ENCODE data around the gene PLA2R1.

PLA2R1 gene

DNA sequence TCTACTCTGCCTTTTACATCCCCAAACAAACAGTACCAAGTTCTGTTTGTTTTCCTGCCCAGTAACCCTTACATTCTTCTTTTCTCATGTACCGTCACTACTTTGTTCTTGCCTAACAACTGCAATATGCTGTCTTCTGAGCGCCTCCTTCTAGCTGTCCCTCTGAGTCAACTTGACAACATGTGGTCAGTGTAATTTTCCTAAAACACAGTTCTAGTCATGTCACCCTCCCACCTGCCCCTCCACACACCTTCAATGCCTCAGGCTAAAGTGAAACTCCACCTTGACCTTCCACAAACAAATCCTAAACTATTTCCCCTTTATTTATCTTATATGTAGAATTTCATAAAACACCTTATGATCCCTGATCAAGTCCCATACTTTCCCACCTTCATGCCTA, 139.9 kb downstream of the PLA2R1 start:
- no peak for DNase-seq

DNA sequence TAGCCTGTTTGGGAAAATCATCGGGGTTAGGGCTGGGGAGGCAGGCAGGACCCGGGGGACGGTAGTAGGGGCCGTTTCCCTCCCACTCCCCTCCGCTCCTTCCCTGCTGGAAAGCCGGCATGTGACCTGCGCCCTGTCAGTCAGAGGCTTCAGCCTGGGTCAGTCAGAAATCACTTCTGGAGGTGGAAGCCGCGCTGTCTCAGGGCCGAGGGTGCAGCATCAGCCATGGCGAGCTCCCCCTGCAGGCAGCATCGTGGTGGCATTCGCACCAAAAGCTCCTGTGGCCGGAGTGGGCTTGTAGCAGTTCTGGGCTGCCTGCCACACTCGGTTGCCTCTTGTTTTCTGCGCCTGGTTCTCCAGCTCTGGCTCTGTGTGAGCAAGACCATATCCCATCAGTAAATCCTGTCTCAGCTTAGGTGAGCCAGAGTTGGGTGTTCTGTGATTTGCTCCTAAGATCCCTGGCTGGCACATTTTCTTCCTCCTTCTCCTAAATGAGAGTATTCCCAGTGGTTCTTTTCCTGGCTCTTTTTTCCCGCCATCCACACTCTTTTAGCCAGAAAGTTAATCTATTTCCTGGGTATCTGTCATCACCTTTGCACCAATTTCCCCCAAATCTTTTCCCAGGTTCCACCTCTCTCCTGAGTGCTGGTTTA, 140.5 kb downstream of the PLA2R1 start:
- peak; percentile 91 for DNase-seq

DNA sequence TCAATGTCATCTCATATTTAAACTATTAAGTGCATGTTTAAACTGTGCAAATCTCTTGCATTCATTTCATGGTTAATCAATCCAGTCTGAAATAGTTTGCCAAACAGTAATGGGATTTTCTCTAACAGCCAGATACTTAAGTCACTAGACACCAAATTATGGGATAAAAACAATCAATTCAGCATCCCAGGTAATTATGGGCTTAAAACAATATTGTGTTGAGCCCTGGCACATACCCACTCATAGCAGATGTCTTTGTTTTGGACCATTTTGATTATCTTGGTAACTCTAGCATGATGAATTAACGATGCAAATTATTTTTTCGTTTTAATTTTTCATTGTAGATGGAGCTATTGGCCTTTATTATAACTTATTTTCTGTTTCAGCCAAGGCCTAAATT, 145.9 kb downstream of the PLA2R1 start:
- no peak for DNase-seq

DNA sequence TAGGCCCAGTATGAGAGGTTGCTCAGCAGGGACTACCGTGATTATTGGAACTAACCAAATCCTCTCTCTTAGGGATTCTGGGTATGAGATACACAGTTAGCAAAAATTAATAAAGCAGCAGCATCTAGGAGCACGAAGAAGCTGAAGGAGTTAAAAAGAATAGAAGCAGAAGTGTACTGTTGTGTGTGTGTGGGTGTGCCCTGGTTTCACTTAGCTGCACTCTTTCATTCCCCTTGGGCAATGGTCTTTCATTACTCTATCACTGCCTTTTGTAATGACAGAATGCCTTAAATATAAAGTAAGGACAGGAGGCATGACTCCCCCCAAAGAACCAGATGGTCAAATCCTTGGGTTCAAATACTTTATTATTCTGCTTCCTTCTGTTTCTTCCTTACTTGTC, 148.5 kb downstream of the PLA2R1 start:
- DNase-seq = no peak

DNA sequence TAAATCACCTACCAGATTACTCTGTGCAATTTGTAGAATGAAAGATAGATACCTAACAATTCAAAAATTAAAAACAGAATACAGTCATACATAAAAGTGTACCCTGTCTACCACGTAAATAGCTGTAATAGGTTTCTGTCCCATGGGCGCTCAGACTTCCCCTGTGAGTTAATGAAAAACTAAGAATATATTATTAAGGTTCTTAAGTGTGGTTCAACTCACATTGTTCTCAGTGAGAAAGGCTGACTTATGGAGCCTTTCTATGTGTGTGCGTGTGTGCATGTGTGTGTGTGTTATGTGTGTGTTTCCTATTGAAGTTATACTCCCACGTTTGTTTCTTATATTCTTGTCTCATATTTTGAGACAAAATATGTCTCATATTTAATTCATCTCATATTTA, 149.8 kb downstream of the PLA2R1 start:
- DNase-seq = no peak

DNA sequence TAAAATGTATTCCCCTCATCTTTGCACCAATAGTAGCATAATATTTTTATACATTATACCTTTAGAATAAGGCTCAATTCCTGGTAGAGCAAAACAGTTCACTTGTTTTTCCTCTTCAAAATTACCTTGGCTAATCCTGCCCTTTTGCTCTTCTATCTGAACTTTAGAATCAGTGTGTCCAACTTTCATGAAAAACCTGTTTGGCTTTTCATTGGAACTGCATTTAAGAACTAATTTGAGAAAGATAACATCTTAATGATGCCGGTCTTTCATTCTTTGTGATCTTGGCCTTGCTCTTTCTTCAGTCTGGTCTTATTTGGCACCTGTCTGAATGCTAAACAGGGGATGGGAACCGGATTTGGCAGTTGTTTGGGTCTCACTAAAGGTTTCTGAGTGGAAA, 151.5 kb downstream of the PLA2R1 start:
- no peak for DNase-seq

DNA sequence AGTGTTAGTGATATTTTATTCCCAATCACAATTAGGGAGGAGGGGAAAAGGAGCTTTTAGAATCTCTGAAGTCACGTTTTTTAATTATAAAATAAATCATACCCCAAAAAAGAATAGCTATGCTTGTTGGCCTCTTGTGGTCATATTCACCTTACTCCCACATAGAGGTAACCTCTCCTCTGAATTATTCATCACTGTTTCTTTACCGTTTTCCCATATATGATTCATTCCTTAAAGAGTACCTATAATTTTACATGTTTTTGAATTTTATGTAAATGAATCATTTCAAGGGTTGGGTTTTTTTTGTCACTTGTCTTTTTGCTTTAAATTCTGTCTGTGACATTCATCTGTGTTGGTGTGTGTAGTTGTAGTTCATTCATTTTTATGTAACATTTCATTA, 153.8 kb downstream of the PLA2R1 start:
- DNase-seq = no peak

DNA sequence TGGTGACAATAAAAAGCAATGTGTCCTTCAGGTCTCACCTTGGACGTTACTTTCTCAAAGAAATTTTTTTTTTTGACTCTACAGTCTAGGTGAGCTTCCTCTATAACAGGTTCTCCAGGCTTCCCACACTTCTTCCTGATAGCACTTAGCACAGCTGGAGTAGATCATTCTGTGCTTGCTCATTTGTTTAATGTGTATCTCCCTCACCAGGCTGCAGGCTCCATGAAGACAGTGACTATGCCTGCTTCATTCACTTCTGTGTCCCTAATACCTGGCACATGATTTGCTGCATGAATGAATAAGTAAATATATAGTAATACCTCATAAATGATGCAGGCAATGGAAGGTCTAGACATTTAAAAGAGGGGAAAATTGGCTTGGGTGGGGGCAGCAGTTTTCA, 154.5 kb downstream of the PLA2R1 start:
- DNase-seq = no peak

DNA sequence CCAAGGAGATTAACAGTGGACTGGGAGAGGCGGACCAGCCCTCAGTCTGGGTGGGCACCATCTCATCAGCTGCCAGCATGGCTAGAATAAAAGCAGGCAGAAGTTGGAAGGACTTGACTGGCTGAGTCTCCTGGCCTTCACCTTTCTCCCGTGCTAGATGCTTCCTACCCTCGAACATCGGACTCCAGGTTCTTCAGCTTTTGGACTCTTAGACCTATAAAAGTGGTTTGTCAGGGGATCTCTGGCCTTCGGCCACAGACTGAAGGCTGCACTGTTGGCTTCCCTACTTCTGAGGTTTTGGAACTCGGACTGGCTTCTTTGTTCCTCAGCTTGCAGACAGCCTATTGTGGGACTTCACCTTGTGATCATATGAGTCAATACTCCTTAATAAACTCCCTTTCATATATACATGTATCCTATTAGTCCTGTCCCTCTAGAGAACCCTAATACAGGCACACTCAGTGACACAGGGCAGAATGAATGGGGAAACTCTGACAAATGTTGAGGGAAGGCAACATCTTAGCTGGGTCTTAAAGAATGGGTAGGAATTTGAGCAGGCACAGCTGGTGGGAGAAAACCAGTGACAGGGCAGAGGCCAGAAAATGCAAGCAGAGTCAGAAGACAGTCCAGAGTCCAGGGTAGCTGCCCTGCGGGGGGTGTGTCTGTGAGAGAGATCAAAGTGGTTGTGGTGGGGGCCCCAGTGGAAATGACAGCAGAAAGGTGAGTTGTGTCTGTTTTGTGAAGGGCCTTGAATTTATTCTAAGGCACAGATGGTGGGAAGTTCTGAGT, 156.3 kb downstream of the PLA2R1 start:
- no peak for DNase-seq

DNA sequence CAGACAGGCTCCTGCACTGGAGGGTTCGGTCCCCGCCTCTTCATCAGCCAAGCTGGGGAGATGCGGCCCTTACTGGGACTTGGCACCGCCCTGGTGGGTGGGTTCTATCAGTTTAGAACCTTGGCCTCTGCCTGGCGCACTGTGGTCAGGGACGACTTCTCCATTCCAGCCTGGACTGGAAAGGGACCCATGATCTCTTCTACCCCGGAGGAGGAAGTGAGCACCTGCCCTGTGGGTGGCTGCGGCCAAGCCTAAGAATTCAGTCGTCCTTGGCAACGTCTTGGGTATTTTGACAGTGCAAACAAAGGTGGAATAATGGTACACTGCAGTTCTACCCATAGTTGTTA, 157.5 kb downstream of the PLA2R1 start:
- DNase-seq = no peak

DNA sequence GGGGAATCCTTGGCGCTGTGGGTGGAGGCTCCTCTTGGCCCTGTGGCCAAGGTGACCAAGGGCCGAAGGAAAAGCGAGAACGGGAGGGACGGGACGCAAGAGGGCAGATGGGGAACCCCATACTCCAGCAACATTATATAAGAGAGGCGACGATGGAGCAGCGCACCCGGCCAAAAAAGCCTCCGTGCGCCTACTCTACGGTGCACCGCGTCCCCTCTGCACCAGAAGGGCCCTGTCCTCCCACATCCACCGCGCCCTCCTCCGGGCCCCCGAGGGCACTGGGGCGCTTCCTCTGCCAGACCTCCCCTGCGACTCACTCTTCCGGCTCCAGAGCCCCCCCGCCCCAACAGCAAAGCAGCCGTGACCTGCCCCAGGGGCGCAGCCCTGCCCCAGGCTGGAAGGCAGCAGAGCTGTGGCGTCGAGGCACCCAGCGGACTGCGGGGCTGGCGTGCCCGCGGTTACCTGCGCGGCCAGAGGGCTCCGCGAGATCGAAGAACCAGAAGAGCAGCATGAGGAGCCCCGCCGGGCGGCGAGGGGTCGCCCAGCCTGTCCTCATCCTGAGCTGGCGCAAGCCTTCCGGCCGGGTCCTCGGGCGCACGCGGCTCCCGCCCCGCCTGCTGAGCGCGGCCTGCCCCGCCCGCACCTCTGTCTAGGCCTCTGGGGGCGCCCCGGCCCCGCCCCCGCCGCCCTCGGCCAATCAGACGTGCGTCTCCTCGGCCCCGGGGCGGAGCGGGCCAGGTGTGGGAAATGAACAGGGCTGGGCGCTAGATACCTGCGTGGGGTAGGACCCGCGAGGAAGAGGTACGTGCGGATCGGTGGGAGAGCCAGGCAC, 158.1 kb downstream of the PLA2R1 start, which contains the start of gene LY75:
LY75 (minus strand) TSS at position 630 of the 832 bp plus-strand sequence.
- DNase-seq = peak; percentile 94

DNA sequence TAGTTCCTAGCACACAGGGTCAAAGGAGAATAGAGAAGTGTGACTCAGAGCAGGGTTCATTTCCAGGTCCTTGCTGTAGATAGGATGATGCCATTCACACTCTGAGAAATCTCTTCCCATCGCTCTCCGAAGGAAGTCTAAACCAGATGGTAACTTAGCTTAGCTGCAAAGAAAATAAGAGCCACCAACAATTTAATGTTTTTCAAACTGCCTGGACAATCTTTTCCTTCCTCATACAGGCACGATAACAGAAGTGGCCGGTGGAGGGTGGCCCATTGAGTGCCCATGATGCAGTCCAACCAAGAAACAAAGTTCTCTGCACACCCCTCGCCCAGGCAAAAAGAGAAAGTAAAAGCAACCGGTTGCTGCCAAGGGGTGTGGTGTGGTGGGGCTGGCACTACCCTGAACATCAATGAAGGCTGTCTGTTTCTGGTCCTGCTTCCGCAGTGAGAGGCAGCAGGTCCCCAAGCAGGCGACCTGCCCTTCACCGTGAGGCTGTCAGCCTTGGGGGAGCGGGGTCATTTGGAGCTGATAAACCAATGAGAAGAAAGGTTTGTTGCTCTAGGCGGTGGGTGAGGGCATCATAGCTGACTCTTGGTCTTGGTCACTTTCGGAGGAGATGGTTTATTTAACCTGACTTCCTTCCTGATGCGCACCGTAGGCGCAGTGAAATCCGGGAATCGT, 158.8 kb downstream of the PLA2R1 start:
- peak; percentile 84 for DNase-seq

DNA sequence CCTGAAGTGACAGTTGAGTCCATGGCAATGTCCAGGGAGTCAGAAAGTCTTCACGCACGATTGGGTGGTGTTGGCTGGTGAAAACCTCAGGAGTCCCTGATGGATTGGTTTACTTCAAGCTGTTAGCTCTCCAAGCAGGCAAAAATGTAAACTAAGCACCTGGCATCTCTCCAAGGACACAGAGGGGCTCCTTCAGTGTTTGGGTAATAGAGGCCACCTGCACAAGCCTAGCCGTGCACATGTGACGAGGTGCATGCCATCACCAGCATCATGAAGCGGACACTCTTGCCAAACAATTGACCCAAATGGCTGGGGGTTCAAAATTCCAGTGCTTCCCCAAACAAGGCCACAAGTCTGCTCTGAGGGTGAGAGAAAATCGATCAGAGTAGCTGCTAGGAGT, 159.7 kb downstream of the PLA2R1 start:
- DNase-seq = no peak

DNA sequence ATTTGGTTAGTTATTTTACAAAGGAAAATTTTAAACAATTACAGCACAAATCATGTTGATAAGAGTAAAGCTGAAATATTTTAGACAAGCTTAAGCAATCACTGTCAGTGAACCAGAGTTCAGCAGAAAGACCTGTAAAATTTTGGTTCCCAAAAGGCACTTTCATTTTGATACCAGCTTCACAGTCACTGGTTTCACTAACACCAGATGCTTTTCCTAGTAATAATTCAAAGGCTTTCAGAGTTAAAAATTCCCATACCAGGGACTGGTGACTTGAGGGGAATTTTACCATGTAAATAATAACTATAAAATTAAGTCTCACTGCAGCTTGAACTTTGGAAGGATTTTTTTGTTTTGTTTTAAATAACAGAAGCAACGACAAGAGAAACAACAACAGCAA, 162.1 kb downstream of the PLA2R1 start:
- DNase-seq = no peak

DNA sequence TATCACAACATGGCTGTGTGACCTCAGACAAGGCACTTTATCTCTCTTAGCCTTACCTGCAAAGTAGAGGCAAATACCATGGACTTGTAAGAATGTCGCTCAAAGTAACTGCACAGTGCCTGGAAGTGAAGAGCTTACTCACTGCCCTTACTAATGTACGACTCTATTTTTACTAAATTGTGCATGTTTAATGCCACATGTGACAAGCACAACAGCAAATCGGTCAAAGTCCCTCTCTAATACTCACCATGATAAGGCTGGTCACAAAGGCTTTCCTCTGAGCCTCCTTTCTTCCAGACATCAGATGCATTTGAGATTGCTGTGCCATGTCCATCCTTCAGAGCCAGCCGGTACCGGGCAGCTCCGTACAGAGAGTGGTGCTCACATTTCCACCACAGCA, 164.0 kb downstream of the PLA2R1 start:
- no peak for DNase-seq

DNA sequence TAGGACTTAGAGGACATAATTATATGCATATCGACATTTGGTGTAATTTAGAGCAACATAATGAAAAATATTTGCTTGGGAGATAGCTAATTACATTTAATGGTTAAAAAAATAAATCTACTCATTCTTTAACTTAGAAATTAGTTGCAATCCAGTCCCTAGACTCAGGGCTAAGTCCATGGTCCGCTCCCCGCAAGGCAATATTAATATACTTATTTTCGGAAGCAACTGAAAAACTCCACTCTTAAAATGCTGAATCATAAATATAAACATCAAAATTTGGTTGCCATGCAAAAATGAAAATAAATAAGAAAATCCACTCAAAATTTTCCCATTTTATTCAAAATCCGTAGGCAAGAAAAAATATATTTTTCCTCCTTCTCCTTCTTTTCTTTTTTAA, 164.7 kb downstream of the PLA2R1 start:
- DNase-seq = no peak

DNA sequence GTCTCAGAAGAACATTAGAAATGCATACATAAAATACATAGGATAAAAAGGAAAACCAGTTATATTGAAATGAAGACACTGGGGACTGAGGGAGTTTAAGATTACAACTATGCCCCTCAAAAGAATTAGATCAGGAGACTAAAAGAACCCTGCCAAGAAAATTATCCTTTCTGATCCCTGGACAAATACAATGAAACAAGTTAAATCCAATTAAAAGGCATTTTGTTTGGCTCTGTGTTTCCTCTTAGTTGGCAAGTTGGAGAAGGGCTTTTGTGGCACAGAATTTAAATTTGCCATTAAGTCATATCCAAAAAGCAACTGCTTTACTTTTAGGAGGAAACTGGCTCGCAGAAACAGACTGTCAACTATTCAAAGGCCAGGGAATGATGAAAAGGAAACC, 165.3 kb downstream of the PLA2R1 start:
- DNase-seq = no peak

DNA sequence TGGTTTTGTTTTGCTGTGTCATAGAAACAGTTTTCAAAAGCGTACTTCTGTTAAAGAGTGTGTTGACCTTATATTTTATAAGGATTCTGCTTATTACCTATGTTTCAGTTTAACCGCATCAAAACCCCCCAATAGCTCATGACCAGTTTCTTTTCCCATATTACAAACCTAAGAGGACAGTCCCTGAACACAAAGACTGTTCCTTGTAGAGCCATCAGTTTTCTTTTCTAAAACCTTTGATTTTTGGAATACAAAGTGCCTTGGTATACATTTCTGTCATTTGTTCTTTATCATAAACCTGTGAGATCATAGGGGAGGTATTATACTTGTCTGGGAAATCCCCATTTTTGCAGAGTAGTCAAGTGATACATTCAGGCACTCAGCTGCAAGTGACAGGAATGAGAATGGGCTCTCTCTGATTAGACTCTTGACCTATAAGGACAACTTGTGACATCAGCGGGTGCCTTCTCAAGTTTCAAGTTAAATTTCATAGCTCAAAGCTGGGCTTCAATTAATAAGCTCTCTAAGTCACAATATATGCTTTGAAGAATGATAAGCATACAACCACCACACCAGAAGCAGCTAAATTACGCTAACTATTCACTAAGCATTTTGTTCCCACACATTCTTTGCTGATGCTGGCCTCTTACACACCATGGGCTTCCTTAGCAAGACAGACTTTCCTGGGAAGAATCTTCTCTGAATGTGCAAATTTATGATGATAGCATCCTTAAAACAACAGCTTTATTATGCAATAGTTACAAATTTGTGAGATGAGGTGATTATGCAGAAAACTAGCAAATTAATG, 167.0 kb downstream of the PLA2R1 start:
- no peak for DNase-seq

DNA sequence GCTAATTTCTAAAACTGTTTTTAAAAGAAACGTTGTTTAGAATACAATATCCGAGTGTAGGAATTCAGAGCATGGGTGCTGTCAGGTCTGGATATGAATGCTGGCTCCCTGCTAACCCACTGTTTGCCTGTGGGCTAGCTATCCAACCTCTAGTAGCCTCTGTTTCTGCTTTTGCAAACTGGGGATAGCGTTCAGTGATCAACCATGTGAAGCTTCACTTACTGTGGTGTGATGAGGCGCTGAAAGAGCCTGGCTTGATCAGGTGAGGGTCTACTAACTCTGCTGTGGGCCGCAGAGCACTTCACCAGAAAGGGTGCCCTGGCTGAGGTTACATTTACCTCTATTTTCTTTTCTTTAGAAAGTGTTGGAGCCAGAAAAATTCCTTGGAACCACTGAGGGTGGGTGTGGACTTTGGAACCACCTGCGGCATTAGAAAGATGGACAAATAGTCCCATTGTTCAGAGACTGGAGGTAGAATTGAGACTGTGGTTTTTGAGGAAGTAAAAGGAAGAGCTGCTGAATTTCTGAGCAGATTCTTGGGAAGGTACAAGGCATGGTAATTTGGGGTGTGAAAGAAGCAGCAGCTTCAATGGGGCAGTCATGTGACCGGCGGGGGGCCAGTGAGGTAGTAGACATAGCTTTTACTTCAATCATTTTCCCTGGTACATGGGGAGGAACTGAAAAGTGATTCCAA, 168.1 kb downstream of the PLA2R1 start:
- DNase-seq = no peak

DNA sequence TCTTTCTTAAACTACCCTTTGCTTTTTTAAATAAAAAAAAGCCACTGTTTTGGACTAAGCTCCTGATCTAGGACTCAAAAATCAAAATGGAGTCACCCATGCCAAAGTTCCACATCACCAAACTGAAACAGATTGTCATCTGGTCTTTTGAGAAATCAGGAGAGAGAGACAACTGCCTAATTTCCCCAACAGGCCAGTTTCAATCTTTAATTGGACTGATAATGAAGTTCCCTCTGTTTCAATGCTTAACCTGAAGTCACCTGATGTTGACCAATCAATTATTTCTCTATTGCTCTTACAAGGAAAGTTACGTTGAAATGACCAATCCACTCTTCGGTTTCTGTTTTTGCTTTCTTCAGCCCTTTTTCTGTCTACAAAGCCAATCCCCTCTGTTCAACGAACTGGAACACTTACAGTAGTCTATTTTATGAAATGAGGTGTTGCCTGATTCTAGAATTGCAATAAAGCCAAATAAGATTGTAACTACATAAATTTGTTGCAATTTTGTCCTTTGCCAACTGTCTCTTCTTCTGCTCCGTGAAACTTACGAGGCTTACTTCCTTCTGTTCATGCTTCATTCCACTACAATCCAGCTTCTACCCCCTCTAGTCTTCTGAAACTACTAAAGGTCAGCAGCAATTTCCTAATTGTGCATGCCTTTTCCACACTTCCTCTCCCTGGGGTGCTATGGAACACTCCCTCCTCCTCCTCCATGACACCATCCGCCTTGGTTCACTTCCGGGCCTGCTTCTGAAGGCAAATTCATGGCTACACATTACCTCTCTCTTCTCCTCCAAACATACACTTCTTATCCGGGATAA, 169.2 kb downstream of the PLA2R1 start:
- DNase-seq = no peak
